ENCODE data around the gene DLGAP4.

DNA sequence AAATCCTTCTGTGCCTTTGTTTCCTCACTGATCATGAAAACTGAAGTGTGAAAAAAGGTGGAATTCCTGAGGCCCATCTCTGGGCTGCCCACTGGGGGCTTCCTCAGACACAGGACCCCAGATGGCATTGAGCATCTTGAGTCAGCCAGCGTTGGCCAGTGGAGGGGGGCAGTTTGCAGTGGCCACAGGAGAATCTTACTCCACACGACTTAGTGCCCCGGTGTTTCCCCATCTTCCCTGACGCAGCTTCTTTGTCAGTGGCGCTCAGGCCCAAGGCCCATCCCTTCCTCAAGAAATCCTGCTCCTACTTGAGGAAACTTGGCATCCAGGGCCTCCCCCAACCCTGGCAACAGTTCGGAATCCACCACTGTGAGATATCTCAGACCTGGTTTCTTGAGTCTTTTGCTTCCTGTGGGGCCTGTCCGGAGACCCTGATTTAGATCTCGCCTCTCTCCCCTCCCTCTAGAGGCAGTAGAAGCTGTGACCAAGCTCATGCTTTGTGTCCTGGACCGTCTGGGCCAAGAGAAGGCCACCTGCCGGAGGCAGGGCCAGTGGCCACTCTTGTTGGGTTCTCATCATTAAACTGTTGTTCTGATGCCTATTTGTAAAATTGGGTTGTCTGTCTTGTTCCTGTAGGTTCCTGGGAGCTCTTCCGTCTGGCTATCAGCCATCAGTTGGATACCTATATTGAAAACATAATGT, 20.2 kb upstream of the DLGAP4 start:
- TF ChIP-seq, protein P1, sequence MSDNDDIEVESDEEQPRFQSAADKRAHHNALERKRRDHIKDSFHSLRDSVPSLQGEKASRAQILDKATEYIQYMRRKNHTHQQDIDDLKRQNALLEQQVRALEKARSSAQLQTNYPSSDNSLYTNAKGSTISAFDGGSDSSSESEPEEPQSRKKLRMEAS (IDR thresholded peaks at IDR 0.05; ENCODE audit: low read depth), result no peak
- TF ChIP-seq GABPA (IDR thresholded peaks at IDR 0.05; ENCODE audit: low read depth), result no peak
- TF ChIP-seq, protein P2, sequence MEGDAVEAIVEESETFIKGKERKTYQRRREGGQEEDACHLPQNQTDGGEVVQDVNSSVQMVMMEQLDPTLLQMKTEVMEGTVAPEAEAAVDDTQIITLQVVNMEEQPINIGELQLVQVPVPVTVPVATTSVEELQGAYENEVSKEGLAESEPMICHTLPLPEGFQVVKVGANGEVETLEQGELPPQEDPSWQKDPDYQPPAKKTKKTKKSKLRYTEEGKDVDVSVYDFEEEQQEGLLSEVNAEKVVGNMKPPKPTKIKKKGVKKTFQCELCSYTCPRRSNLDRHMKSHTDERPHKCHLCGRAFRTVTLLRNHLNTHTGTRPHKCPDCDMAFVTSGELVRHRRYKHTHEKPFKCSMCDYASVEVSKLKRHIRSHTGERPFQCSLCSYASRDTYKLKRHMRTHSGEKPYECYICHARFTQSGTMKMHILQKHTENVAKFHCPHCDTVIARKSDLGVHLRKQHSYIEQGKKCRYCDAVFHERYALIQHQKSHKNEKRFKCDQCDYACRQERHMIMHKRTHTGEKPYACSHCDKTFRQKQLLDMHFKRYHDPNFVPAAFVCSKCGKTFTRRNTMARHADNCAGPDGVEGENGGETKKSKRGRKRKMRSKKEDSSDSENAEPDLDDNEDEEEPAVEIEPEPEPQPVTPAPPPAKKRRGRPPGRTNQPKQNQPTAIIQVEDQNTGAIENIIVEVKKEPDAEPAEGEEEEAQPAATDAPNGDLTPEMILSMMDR (IDR thresholded peaks at IDR 0.05), result no peak
- no peak for TF ChIP-seq EZH2phosphoT487 (IDR thresholded peaks at IDR 0.05; ENCODE audit: borderline replicate concordance, low read depth)
- TF ChIP-seq RAD21 (IDR thresholded peaks at IDR 0.05; ENCODE audit: low read length), result no peak
- TF ChIP-seq CHD2 (IDR thresholded peaks at IDR 0.05; ENCODE audit: low read length, partially characterized antibody), result no peak
- no peak for TF ChIP-seq RFX5 (IDR thresholded peaks at IDR 0.05; ENCODE audit: low read length)
- no peak for TF ChIP-seq EP300 (IDR thresholded peaks at IDR 0.05; ENCODE audit: borderline replicate concordance in 1 of 2, low read depth in 1 of 2, low read length in 1 of 2)
- no peak for TF ChIP-seq RXRA (IDR thresholded peaks at IDR 0.05; ENCODE audit: borderline replicate concordance, low read depth)
- TF ChIP-seq POLR2AphosphoS5 (IDR thresholded peaks at IDR 0.05; ENCODE audit: low read depth, low read length), result no peak
- no peak for TF ChIP-seq SIN3A (IDR thresholded peaks at IDR 0.05; ENCODE audit: borderline replicate concordance, low read depth, low read length)
- TF ChIP-seq, protein P3, sequence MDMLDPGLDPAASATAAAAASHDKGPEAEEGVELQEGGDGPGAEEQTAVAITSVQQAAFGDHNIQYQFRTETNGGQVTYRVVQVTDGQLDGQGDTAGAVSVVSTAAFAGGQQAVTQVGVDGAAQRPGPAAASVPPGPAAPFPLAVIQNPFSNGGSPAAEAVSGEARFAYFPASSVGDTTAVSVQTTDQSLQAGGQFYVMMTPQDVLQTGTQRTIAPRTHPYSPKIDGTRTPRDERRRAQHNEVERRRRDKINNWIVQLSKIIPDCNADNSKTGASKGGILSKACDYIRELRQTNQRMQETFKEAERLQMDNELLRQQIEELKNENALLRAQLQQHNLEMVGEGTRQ (IDR thresholded peaks at IDR 0.05; ENCODE audit: borderline replicate concordance, low read depth, low read length), result no peak

Data from SK-N-SH (cell line).